ENCODE data around the gene QTRT2.

DNA sequence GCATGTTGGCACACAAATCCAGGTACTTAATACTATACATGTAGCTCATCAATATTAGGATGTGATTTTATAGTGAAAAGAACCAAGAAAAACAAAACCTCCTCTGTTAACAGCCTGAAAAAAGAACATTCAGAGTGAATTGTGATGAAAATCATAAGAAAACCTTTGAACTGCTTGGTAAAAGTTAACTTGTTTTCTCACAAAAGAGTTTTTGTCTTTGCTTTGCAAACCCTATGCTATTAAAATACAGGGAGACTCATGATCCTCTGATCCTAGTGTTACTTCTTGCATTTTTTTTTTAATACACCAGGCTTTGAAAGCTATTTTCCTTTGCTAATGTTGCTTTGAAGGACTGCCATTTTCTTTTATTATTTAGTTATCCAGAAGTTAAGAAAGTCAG is 23.7 kb downstream of the QTRT2 start:
- TF ChIP-seq, protein P1, sequence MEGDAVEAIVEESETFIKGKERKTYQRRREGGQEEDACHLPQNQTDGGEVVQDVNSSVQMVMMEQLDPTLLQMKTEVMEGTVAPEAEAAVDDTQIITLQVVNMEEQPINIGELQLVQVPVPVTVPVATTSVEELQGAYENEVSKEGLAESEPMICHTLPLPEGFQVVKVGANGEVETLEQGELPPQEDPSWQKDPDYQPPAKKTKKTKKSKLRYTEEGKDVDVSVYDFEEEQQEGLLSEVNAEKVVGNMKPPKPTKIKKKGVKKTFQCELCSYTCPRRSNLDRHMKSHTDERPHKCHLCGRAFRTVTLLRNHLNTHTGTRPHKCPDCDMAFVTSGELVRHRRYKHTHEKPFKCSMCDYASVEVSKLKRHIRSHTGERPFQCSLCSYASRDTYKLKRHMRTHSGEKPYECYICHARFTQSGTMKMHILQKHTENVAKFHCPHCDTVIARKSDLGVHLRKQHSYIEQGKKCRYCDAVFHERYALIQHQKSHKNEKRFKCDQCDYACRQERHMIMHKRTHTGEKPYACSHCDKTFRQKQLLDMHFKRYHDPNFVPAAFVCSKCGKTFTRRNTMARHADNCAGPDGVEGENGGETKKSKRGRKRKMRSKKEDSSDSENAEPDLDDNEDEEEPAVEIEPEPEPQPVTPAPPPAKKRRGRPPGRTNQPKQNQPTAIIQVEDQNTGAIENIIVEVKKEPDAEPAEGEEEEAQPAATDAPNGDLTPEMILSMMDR (IDR thresholded peaks at IDR 0.05; ENCODE audit: low read depth, low read length) = no peak
- TF ChIP-seq EZH2phosphoT487 (IDR thresholded peaks at IDR 0.05; ENCODE audit: low read depth) = no peak

All from OCI-LY3 (cell line).